Stimulated activated CD8-positive, alpha-beta memory T cell treated with anti-CD3 and anti-CD28 coated beads, Interleukin-15, amount 100 ng/mL, for 4 hours (primary cell): Measurements from ENCODE around the gene ELOB.

Experiments
- DNase-seq, 2 donors: peaks; one replicate each; pipeline ENCODE4 v3.0.0-alpha.2; 2020; ENCODE audit warnings: low read depth in 2 of 2

Gene ELOB

GRCh38 chr16:2783581-2784357 lies 6.7 kb upstream of the ELOB start:
- no peak for DNase-seq

DNA sequence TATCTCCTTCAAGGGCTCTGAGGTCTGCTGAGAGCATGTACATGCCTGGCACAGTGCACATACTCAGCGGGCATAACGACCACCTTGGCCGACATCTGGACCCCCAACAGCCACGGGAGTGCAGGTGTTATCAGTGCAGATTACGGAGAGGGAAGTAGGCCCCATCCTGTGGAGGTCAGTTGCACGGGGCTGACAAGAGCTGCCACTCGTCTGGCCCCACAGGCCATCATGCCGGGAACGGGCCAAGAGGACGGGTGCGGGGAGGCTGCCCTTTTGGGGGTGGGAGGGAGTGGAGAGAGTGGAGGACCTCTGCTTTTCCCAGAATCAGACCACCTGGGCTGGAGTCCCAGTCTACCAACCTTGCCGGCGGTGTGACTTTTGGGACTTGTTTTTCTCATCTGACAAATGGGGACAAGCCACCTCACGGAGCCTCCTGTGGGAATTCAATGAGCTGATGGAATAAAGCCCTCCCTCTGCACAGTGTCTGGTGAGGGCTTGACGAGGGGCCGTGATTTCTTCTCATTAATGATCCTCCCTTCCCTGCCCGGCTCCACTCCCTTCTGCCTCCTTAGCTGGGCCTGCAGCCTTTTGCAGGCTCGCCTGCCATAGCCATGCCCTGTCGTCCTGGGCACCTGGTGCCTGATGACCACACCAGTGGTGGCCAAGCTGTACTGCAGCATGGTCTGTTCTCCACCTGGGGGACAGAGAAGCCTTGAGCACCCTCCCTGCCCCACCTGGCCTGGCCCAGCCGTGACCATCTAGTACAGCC lies 5.7 kb upstream of the ELOB start:
- DNase-seq = no peak

DNA sequence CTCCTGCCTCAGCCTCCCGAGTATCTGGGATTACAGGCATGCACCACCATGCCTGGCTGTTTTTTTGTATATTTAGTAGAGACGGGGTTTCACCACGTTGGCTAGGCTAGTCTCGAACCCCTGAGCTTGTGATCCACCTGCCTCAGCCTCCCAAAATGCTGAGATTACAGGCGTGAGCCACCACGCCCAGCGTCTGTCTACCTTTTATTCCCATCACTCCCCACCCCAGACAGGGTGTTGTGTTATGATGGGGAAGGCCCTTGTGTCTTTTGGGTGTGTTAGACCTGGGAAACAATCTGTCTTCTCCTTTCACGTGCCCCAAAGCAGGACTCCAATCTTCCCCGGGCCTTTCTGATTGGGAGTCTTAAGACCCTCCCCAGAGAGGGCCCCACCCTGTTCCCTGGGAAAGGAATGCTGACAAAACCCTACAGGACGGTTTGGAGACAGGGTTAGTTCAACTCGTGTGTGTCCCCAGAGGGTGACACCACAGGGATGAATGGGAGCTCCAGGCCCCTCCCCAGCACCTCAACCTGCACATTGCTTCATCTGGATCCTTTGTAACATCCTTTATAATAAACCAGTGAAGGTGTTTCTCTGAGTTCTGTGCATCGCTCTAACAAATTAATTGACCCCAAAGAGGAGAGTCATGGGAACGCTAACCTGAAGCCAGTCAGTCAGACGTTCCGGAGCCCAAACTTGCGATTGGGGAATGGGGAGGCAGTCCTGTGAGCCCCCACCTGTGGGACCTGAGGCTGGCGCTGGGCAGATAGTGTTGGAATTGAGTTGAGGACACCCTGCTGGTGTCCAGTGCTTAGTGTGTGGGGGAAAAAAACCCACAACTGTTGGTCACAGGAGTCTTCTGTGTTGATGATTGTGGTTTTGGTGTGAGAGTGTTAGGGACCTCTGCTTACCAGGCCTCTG lies 3.2 kb upstream of the ELOB start:
- no peak for DNase-seq

DNA sequence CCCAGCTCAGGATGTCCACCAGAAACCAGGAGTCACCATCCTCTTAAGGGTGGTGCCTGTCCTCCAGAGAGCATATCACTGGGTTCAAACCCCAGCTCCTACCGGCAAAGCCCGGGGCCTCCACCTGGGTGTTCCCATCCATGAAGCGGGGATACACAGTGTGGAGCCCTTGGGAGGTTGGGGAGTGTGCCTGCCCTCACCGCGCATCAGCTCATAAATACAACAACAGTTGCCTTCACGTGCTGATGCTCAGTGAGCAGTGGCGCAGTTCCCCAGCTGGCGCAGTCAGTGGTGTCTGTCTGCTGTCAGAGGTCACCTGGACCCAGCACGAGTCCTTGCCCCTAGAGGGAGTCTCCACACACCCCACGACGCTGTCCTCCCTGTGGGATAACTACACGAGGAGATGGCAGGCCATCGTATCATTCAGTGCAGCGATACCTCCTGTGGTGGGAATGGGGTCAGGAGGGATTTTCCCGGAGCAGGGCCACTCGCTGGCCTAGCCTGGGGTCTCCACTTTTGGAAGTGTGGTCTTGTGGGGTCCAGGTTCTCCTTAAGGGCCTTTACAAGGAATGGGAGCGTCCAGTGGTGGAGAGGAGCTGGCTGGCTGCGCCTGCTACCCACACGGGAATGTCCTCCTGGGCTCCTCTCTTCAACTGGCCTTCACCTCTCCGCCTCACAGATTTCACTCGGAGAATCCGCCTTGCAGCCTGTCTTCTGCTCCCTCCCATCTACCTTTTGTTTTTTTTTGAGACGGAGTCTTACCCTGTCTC lies 2.3 kb upstream of the ELOB start:
- no peak for DNase-seq

GRCh38 chr16:2778630-2778958 lies 1.5 kb upstream of the ELOB start:
- no peak for DNase-seq

DNA sequence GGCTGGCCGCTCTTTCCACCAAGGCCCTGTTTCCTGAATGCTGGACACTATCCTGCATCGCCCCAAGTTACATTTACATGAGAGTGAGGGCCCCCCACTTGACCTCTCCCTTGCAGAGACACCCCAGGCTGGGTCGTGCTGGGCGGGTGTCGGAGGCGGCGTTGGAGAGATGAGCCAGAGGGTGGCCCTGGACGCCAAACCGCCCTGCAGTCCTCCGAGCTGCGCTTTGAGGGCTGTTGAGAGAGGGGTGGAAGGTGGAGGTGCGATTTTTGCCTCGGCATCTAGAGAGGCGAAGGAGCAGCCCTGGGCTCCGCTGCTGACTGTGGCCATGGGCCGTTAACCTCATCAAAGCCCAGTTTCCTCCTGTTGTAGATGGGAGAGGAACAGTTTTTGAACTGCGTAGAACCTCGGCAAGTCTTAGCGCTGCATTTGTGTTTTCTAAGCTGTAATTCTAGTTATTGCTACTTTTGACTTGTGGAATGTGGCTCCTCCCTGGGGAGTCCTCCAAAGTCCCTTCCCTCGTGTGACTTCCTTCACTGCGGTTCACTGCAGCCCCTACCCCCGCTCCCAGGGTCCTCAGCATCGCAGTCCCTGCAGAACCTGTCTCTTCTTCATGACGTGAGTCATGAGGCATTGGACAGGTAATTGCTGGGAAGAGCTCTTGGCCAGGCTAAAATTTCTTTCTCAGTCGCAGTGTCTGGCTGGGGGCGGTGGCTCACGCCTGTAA lies 986 bp upstream of the ELOB start:
- no peak for DNase-seq

DNA sequence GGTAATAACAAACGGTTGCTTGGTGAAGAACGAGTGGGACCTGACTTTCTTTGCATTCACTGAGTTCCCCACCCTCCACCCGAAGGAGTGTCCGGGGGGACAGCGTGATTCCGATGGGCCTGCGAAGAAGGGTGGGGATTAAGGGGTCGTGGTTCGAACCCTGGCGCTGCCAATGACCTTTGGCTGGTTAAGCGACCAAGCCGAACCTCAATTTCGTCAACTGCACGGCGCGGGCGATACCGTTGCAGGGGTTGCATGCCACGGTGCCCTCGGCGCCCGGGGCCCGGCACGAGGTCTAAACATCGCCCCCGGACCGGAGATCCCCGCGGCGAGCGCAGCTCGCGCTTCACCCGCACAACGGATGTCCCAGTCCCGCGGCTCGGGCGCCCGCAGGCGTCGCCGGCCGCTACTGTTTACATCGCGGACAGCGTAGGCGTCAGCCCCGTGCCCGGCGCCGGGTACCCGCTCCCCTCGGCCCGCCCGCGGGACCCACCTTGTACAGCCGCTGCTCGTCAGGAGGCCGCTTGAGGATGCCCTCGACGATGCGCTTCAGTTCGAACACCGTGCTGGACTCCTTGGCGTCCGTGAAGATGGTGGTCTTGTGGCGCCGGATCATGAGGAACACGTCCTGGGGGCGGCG lies 460 bp downstream of the ELOB start:
- DNase-seq = no peak

GRCh38 chr16:2775765-2776499 lies 1.1 kb downstream of the ELOB start:
- DNase-seq = no peak

DNA sequence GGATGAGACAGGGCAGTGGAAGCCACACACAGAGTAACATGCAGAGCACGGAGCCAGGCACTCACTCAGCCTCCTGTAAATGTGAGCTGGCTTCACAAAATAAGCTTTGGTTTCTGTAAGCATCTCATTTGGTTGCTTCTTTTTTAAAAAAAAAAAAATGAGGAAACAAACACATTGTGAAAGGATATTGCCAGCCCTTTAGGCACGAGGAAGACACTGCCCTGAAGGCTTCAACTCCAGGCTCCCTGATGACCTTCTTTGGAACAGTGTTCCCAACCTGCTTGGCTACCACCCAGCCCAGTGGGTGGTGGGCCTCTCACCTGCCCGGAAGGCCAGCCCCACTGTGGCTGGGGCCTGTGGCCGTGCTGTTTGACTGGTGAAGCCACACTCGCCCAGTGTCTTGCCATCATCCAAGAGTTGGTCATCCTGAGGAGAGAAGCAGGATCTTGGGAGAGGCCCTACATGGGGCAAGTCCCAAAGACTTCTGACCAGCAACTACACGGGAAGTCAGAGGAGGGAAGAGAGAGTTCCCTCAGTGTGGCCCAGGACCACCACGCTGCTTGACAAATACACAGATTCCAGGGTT lies 1.9 kb downstream of the ELOB start:
- no peak for DNase-seq

GRCh38 chr16:2774161-2774891 lies 2.8 kb downstream of the ELOB start:
- no peak for DNase-seq

DNA sequence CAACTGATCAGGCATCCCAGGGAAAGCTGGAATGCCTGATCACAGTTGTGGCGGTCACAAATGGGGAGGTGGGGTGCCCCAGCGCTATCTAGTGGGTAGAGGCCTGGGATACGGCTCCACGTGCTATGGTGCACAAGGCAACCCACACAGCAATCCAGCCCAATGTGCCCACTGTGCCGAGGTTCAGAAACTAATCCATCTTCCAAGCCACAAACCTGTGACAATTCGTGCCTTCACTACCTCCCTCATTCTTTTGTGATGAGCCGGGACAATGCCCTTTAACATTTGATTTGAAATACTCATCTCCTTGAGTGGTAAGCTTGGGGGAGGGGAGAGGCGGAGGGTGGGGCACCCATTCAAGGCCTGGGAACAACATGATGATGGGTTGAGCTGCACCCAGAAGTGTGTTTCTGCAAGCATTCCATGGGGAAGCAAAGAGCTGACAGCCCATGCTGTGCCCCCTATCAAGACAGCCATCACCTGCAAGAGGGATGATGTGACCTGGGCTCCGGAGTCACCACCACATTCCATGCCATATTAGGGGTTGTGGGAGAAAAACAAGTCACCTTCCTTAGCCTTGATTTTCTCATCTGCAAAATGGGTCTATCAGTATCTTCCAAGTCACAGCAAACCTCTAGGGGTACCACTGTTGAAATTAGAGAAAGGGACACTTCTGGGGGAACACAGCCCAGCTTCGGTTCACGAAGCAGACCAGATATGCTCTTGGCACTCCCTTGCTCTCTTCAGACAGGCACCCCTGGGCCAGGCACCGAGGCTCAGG lies 3.7 kb downstream of the ELOB start:
- DNase-seq = no peak

GRCh38 chr16:2771496-2772402 lies 5.3 kb downstream of the ELOB start:
- DNase-seq = no peak

DNA sequence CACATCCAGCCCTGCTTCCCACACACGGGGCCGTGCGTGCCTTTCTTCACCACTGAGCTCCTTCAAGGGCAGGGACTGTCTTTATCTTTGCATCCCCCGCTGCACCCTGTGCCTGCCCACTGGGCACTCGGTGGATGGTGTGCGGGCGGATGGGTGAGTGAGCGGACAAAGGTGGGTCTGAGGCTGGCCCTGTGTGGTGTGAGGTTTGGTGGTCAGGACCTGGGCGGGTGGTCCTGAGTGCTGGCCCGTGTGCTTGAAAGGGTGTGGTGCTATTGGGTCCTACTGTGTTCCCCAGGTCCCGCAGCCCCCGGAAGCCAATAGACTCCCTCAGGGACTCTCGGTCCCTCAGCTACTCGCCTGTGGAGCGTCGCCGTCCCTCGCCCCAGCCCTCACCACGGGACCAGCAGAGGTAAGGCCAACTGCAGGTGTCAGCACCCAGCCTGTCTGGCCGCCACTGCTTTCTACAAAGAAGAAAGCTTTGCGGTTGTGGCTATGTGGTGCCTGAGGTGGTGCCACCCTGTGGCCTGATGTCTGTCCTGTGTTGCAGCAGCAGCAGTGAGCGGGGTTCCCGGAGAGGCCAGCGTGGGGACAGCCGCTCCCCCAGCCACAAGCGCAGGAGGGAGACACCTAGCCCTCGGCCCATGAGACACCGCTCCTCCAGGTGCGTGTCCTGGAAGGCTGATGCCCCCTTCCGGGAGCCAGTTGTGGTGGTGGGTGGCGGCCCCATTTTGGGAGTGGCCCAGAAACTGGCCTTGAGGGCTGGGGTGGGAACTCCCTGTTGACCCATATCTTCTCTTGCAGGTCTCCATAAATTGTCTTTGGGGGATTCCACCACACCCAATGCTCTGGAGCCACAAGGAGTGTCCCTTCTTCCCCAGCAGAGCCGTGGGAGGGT lies 6.8 kb downstream of the ELOB start:
- no peak for DNase-seq

DNA sequence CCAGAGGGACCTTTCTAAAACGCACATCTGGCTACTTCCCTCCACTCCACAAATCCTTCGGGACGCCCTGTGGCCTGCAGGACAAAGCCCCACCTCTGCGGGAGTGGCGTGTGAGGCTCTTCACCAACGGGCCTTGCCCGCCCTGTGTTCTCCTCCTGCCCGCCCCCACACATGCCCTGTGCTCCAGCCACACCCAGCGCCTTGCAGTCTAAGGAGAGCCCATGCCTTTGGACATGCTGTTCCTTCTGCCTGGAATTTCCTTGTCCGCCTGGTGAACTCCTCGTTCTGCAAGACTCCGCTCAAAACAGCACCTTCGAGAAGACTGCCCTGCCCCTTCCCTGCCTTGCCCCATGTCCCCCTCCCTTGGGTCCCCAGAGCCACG lies 7.4 kb downstream of the ELOB start:
- DNase-seq = no peak

GRCh38 chr16:2769100-2769529 lies 8.0 kb downstream of the ELOB start:
- no peak for DNase-seq
